Measurements from ENCODE around the gene CACNA2D2. TPM values are rescaled to one million over a fixed set of nuclear protein-coding genes. Genes with fewer than 3 reads are reported as not detected.
A peak's percentile ranks its signal among the peaks of the same experiment; 100 is the strongest.

Gene CACNA2D2
- total RNA-seq, 1 experiment from 2014 or later = 22.0 TPM

DNA sequence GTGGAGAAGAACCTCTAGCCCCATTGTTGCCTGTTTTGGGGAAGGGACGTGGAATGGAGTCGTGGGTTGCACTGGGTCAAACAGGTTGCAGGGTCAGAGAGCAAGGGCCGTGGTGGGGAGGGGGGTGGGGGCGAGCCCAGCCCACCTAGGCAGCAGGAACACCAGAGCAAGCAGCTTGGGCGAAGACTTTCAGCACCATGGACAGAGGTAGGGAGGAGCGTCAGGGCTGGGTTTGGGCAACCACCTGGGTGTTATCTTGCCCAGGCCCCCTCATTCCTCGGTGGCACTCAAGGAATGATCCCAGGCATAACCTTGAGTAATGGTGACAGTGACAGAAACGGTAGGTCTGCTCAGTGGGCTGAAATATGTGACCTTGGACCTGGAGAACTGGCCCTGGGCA lies 98.2 kb downstream of the CACNA2D2 start (continued):
- TF ChIP-seq ETV6 (CRISPR knock-in tag; IDR thresholded peaks at IDR 0.05) = peak; percentile 14; the same call in 1 of the 2 replicates
- TF ChIP-seq, protein P1, sequence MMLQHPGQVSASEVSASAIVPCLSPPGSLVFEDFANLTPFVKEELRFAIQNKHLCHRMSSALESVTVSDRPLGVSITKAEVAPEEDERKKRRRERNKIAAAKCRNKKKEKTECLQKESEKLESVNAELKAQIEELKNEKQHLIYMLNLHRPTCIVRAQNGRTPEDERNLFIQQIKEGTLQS (CRISPR knock-in tag; conservative IDR thresholded peaks at IDR 0.05) = no peak
- TF ChIP-seq, protein P2, sequence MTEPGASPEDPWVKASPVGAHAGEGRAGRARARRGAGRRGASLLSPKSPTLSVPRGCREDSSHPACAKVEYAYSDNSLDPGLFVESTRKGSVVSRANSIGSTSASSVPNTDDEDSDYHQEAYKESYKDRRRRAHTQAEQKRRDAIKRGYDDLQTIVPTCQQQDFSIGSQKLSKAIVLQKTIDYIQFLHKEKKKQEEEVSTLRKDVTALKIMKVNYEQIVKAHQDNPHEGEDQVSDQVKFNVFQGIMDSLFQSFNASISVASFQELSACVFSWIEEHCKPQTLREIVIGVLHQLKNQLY (CRISPR knock-in tag; IDR thresholded peaks at IDR 0.05) = no peak
- TF ChIP-seq NR3C1 (CRISPR knock-in tag; conservative IDR thresholded peaks at IDR 0.05; ENCODE audit: low read depth) = no peak; the same call in 1 of the 2 replicates
- no peak for TF ChIP-seq ZNF138 (CRISPR knock-in tag; conservative IDR thresholded peaks at IDR 0.05)
- TF ChIP-seq ESRRA (CRISPR knock-in tag; IDR thresholded peaks at IDR 0.05; ENCODE audit: borderline replicate concordance) = peak; percentile 35; the same call in 1 of the 2 replicates
- TF ChIP-seq, protein P3, sequence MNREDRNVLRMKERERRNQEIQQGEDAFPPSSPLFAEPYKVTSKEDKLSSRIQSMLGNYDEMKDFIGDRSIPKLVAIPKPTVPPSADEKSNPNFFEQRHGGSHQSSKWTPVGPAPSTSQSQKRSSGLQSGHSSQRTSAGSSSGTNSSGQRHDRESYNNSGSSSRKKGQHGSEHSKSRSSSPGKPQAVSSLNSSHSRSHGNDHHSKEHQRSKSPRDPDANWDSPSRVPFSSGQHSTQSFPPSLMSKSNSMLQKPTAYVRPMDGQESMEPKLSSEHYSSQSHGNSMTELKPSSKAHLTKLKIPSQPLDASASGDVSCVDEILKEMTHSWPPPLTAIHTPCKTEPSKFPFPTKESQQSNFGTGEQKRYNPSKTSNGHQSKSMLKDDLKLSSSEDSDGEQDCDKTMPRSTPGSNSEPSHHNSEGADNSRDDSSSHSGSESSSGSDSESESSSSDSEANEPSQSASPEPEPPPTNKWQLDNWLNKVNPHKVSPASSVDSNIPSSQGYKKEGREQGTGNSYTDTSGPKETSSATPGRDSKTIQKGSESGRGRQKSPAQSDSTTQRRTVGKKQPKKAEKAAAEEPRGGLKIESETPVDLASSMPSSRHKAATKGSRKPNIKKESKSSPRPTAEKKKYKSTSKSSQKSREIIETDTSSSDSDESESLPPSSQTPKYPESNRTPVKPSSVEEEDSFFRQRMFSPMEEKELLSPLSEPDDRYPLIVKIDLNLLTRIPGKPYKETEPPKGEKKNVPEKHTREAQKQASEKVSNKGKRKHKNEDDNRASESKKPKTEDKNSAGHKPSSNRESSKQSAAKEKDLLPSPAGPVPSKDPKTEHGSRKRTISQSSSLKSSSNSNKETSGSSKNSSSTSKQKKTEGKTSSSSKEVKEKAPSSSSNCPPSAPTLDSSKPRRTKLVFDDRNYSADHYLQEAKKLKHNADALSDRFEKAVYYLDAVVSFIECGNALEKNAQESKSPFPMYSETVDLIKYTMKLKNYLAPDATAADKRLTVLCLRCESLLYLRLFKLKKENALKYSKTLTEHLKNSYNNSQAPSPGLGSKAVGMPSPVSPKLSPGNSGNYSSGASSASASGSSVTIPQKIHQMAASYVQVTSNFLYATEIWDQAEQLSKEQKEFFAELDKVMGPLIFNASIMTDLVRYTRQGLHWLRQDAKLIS (CRISPR knock-in tag; IDR thresholded peaks at IDR 0.05; ENCODE audit: borderline replicate concordance) = no peak
- TF ChIP-seq RELA (CRISPR knock-in tag; IDR thresholded peaks at IDR 0.05; ENCODE audit: borderline replicate concordance) = no peak
- TF ChIP-seq, protein P4, sequence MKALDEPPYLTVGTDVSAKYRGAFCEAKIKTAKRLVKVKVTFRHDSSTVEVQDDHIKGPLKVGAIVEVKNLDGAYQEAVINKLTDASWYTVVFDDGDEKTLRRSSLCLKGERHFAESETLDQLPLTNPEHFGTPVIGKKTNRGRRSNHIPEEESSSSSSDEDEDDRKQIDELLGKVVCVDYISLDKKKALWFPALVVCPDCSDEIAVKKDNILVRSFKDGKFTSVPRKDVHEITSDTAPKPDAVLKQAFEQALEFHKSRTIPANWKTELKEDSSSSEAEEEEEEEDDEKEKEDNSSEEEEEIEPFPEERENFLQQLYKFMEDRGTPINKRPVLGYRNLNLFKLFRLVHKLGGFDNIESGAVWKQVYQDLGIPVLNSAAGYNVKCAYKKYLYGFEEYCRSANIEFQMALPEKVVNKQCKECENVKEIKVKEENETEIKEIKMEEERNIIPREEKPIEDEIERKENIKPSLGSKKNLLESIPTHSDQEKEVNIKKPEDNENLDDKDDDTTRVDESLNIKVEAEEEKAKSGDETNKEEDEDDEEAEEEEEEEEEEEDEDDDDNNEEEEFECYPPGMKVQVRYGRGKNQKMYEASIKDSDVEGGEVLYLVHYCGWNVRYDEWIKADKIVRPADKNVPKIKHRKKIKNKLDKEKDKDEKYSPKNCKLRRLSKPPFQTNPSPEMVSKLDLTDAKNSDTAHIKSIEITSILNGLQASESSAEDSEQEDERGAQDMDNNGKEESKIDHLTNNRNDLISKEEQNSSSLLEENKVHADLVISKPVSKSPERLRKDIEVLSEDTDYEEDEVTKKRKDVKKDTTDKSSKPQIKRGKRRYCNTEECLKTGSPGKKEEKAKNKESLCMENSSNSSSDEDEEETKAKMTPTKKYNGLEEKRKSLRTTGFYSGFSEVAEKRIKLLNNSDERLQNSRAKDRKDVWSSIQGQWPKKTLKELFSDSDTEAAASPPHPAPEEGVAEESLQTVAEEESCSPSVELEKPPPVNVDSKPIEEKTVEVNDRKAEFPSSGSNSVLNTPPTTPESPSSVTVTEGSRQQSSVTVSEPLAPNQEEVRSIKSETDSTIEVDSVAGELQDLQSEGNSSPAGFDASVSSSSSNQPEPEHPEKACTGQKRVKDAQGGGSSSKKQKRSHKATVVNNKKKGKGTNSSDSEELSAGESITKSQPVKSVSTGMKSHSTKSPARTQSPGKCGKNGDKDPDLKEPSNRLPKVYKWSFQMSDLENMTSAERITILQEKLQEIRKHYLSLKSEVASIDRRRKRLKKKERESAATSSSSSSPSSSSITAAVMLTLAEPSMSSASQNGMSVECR (CRISPR knock-in tag; IDR thresholded peaks at IDR 0.05; ENCODE audit: borderline replicate concordance) = peak; percentile 60; the same call in 1 of the 2 replicates
- TF ChIP-seq TEAD4 (CRISPR knock-in tag; IDR thresholded peaks at IDR 0.05) = peak; percentile 67; the same call in 1 of the 2 replicates
- TF ChIP-seq ZNF232 (CRISPR knock-in tag; IDR thresholded peaks at IDR 0.05) = peak; percentile 87
- TF ChIP-seq, protein P5, sequence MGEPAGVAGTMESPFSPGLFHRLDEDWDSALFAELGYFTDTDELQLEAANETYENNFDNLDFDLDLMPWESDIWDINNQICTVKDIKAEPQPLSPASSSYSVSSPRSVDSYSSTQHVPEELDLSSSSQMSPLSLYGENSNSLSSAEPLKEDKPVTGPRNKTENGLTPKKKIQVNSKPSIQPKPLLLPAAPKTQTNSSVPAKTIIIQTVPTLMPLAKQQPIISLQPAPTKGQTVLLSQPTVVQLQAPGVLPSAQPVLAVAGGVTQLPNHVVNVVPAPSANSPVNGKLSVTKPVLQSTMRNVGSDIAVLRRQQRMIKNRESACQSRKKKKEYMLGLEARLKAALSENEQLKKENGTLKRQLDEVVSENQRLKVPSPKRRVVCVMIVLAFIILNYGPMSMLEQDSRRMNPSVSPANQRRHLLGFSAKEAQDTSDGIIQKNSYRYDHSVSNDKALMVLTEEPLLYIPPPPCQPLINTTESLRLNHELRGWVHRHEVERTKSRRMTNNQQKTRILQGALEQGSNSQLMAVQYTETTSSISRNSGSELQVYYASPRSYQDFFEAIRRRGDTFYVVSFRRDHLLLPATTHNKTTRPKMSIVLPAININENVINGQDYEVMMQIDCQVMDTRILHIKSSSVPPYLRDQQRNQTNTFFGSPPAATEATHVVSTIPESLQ (CRISPR knock-in tag; IDR thresholded peaks at IDR 0.05) = no peak
- 0 out of 2 replicates have a peak, but pooled peaks have one; percentile 56 for TF ChIP-seq NFE2L1 (CRISPR knock-in tag; IDR thresholded peaks at IDR 0.05)
- peak; percentile 78; the same call in 1 of the 2 replicates for TF ChIP-seq TP53 (CRISPR knock-in tag; IDR thresholded peaks at IDR 0.05)
- no peak for TF ChIP-seq ZNF263 (CRISPR knock-in tag; IDR thresholded peaks at IDR 0.05; ENCODE audit: low read depth)
- no peak for TF ChIP-seq GABPB1 (CRISPR knock-in tag; IDR thresholded peaks at IDR 0.05)
- TF ChIP-seq, protein P6, sequence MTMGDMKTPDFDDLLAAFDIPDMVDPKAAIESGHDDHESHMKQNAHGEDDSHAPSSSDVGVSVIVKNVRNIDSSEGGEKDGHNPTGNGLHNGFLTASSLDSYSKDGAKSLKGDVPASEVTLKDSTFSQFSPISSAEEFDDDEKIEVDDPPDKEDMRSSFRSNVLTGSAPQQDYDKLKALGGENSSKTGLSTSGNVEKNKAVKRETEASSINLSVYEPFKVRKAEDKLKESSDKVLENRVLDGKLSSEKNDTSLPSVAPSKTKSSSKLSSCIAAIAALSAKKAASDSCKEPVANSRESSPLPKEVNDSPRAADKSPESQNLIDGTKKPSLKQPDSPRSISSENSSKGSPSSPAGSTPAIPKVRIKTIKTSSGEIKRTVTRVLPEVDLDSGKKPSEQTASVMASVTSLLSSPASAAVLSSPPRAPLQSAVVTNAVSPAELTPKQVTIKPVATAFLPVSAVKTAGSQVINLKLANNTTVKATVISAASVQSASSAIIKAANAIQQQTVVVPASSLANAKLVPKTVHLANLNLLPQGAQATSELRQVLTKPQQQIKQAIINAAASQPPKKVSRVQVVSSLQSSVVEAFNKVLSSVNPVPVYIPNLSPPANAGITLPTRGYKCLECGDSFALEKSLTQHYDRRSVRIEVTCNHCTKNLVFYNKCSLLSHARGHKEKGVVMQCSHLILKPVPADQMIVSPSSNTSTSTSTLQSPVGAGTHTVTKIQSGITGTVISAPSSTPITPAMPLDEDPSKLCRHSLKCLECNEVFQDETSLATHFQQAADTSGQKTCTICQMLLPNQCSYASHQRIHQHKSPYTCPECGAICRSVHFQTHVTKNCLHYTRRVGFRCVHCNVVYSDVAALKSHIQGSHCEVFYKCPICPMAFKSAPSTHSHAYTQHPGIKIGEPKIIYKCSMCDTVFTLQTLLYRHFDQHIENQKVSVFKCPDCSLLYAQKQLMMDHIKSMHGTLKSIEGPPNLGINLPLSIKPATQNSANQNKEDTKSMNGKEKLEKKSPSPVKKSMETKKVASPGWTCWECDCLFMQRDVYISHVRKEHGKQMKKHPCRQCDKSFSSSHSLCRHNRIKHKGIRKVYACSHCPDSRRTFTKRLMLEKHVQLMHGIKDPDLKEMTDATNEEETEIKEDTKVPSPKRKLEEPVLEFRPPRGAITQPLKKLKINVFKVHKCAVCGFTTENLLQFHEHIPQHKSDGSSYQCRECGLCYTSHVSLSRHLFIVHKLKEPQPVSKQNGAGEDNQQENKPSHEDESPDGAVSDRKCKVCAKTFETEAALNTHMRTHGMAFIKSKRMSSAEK (CRISPR knock-in tag; IDR thresholded peaks at IDR 0.05; ENCODE audit: borderline replicate concordance) = no peak
